Measurements from ENCODE around the gene FAM13B. TPM values are rescaled to one million over a fixed set of nuclear protein-coding genes. Genes with fewer than 3 reads are reported as not detected.
"Not testable (repeated sequence)": the region's sequence is repeated elsewhere in the genome, so short reads cannot be mapped to it uniquely, and the experiment has no call there.

FAM13B gene
- total RNA-seq, 1 experiment from 2014 or later = 10.4 TPM

DNA sequence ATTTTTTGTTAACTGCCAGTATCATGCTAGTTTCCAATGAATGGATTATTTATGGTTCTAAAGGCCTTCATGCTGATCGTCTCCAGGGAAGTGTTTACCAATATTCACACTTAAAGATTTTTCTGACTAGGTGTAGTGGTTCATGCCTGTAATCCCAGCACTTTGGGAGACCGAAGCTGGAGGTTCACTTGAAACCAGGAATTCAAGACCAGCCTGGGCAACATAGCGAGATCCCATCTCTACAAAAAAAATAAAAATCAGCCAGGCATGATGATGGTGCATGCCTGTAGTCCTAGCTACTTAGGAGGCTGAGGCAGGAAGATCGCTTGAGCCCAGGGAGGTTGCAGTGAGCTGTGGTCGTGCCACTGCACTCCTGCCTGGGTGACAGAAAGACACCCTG is 43.5 kb downstream of the FAM13B start:
- DNase-seq (ENCODE audit: low read depth) = no peak

DNA sequence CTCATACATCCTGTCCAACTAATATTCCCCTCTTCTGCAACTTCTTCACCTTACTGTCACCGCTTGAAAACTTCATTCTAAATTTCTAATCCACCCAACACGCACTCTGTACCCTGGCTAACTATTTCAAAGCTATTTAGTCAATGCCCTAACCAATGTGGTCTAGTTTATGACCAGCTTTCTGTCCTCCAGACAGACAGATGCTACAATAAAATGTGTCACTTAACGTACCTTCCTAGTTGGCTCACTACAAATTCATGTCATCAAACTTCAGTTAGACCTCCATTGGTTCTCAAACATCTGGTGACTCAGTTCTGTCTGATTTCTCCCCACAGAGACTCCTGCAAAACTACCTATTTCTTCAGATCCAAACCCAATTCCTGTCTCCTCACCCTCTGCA is 57.7 kb downstream of the FAM13B start:
- no peak for DNase-seq (ENCODE audit: low read depth)

DNA sequence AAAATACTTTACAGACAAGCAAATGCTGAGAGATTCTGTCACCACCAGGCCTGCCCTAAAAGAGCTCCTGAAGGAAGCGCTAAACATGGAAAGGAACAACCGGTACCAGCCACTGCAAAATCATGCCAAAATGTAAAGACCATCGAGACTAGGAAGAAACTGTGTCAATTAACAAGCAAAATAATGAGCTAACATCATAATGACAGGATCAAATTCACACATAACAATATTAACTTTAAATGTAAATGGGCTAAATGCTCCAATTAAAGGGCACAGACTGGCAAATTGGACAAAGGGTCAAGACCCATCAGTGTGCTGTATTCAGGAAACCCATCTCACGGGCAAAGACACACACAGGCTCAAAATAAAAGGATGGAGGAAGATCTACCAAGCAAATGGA is 62.5 kb downstream of the FAM13B start:
- DNase-seq (ENCODE audit: low read depth) = not testable (repeated sequence)

DNA sequence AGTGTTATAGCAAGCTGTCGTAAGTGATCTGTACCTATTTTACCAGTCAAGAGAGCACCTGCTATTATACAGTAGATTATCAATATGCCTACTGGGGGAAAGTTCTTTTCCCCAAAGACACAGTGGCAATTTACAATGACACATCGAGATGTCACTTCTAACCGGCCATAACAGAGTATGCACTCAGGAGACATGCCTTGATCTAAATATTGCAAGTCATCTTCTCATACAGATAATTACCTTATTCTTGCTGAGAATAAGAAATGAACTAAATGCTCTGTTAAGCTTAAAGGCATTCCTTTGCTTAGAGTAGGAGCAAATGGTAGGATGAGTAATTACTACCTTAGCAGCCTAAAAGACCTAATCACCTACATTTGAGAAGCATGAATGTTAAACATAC is 72.1 kb downstream of the FAM13B start:
- DNase-seq (ENCODE audit: low read depth) = no peak

DNA sequence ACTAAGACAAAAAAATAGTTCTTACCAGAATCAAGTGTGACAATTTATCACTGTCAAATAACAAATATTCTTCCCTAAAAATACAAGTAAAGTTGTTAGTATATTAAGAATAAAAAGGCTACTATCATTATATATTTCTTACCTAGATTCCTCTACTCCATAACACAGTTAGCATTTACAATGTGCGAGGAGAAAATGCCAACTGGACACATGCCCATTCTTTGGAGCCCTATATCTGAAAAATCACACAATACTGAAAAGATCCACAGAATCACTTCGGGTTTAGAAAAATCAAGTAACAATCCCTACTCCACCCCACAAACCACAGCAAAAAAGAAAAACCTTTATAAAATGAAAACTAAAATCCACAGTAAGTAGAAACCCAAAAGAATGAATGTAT is 72.7 kb downstream of the FAM13B start:
- no peak for DNase-seq (ENCODE audit: low read depth)

DNA sequence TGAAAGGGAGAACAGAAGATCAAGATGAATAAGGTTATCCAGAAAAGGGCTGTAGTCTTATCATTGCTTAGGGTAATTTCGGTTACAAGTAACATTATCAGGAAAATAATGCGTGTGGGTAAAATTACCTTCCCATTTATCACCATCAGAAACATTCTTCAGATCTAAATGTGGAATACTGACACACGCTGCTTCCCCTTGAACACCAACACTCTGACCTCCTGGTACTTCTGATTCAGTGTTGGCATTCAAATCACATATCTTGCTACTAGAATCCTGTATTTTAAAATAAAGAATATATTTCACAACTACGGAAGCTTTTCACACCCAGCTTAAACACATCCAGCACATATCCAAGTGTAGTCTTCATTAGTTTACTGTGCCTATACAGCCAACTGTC is 73.4 kb downstream of the FAM13B start:
- DNase-seq (ENCODE audit: low read depth) = no peak

DNA sequence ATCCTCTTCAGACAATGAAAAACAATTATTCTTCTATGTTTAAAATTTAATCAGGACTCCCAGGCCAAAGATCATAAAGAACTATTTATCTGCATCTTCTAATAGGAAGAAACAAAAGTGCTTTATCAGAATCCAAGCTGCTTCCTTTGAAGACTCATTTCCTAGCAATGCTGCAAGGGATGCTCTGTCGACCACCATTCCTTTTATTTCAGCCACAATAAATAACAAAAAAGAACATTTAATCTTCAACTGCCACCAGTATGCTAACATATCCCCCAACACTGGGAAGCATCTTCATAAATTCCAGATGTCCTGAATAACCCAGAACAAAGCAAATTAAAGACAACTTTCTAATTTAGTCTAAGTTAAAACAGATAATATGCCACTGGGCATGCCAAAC is 74.9 kb downstream of the FAM13B start:
- no peak for DNase-seq (ENCODE audit: low read depth)

DNA sequence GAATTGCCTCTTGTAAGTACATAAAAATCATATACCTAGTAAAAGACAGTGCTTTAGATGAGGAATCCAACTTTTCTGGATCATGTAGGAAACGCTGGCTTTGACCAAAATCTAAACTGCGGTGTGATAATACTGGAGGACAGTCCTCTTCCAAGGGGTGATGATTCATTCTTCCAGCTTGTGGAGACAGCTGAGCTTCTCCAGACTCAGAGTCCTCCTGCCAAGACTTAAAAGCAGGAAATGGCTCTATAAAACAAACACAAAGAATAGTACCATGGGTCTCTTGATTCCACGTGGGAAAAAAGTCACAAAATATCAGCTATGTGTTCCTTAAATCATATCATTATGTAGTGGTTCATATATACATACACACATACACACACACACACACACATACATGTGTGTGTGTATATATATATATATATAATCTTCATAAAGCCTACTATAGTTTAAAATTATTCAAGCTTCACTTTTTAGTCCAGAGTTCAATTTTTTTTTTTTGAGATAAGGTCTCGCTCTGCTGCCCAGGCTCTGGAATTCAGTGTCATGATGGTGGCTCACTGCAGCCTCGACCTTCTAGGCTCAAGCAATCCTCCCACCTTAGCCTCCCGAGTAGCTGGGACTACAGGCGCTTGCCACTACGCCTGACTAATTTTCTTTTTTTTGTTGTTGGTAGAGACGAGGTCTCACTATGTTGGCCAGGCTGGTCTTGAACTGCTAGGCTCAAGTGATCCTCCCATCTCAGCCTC is 78.6 kb downstream of the FAM13B start:
- DNase-seq (ENCODE audit: low read depth) = peak; percentile 91

DNA sequence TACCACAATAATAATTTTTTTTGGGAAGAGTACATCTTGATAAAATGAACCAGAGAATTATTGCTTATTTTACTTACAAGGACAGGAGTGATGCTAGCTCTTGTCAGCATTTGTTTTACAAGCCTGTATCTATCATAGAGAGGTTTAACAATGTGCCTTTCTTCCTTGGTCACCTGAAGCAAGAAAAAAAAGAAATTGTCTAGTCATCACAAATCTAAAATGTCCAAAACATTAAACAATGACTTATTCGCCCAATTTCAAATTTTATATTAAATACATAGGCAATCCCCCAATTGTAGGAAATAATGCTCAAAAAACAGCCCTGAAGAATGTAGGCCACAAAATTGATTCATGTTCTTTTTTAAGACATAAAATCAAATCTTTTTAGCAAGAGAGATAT is 87.1 kb downstream of the FAM13B start:
- no peak for DNase-seq (ENCODE audit: low read depth)

DNA sequence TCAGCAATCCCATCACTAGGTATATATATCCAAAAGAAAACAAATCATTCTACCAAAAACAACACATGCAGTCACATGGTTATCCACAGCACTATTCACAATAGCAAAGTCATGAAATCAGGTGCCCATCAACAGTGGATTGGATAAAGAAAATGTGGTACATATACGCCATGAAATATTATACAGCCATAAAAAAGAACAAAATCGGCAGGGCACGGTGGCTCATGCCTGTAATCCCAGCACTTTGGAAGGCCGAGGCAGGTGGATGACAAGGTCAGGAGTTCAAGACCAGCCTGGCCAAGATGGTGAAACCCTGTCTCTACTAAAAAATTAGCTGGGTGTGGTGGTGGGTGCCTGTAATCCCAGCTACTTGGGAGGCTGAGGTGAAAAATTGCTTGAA is 88.6 kb downstream of the FAM13B start:
- DNase-seq (ENCODE audit: low read depth) = not testable (repeated sequence)

DNA sequence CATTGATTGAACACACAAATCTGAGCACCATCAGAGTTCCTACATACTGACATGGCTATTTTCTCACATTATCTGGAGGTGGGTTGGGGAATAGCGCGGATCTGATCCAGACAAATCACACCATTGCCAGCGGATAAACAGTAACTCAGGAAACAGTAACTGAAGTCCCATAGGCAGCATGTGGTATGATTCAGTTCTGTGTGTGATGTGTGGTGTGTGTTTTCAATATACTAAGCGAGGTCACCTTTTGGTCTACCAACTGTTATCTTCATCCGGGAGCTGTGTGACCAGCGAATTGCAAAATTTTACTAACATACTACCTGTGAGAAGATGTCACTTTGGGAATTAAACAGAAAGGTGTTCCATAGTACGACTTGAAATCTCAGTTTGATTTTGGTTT is 93.5 kb downstream of the FAM13B start:
- no peak for DNase-seq (ENCODE audit: low read depth)

DNA sequence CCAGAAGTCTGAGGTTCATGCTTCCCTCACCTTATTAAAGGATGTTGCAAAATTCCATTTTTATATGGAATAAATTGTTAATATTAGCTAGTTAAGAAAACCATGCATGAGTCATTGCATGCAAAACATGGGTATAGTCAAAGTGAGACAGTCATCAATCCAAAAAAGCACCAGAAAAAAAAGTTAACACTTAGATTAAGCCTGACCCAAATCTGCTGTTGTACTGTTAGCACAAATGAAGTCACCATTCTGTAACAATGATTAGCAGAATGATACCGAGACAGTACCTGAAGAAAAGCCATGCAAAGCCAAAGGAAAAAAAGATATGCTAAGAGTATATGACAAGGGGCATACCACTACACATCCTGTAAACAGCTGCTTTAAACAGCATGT is 94.1 kb downstream of the FAM13B start:
- no peak for DNase-seq (ENCODE audit: low read depth)

DNA sequence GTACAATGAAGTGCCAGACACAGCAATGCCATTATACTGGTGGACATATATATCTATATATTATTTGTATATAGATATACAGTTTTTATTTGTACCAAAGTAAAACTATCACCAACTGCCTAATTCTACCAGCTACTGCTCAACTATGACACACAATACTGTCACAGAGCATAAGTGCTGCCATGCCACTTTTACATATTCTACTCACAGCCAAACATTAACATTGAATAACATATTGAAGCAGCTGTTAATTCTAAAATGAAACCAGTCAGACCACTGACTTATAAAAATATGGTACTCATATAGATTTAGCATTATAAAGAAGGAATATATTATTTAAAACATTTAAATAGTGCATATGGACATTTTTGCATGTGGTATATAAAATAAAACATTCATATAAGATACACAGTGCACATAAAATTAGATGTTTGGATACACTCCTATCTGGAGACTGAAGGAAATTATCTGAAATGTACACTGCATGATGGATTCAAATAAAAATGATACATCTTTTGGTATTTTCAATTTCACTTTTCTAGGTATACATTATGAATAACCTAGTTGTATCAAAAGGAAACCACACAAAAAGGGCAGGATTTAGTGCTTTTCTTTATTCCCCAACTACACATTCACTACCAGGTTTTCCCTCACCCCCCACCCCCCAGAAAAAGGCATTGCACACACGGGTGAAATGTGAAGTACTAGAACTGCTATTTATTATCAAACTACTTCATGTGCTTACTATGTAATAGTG is 94.7 kb downstream of the FAM13B start:
- no peak for DNase-seq (ENCODE audit: low read depth)

DNA sequence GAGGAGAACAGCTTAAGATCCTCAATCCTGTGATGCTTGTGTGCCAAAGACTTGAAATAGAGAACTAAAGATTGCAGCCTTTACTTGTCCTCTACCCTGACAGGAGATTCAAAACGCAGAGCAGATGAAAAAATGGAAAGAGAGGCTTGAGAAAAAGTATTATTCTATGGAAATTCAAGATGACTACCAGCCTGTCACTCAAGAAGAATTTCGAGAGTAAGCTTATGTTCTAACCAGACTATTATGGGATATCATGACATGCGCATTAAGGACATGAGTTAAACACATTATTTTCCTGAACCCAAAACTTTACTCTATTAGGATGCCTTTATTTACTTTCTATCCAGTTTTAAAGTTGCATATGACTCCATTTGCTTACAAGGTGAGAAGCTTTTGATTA is 97.2 kb downstream of the FAM13B start:
- DNase-seq (ENCODE audit: low read depth) = no peak

DNA sequence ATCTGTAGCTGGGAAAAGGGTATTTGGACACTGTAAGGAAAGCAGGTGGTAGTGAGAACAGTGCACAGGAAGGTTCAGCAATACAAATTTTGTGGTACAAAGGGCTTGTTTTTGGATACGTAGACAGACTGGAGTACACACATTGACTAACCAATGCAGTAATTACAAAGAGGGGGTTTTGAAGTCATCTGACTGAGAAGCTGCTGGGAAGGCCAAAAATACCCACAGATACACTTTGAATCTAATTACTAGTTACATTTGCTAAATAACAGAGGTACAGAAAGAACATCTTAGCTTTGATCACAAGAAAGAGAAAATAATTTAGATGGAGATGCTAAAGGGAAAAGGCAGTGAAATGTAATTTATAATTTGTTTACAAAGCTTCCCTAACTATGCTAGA is 97.7 kb downstream of the FAM13B start:
- DNase-seq (ENCODE audit: low read depth) = no peak

DNA sequence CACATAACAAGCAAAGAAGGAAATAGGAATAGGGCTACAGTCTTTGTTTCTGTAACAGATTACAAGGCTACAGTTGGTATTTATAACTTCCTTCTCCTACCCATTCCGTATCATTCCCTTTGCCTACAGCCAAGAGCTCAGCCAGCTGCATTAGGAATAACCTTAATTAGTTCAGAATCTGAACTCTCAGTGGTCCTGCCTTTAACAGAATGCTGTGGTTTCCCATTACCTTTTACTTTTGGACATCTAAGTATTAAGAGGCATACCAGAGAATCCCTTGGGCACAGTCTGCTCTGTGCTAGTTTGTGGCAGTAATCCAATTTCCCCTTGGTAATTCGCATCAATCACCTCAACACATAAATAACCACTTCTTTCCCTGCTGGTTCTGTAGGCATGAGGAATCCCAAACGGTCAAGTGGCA is 99.4 kb downstream of the FAM13B start:
- DNase-seq (ENCODE audit: low read depth) = no peak

DNA sequence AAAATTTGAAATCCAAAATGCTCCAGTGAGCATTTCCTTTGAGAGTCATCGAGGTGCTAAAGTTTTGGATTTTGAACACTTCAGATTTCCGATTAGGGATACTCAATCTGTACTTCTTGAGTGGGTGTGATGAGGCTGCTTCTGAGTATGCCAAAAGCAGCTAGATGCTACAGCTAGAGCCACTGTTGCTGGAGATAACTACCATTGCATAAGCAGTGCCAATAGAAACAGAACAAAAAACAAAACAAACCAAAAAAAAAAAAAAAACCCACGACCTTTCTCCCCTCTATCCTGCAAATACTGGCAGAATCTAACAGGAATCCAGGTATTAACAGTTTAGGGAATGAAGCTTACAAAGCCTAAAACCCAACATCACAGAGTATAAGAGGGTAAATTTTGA is 100.1 kb downstream of the FAM13B start:
- no peak for DNase-seq (ENCODE audit: low read depth)

DNA sequence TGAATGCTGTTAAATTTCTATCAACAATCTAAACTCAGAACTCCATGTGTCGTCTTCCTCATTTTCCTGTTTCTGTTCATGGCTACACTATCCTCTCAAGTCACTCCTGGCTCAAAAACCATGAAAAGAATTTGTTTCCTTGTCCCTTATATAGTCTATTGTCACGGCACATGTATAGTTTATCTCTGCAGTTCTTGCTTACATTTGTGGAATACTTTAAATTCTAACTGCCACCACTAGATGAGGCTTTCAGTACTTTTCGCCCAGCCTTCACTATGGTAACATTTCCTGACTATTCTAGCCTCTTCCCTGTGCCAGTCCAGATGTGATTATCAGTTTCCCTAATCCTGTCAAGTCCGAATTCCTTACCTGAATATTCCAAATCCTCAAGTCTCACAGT is 109.0 kb downstream of the FAM13B start:
- DNase-seq (ENCODE audit: low read depth) = no peak

DNA sequence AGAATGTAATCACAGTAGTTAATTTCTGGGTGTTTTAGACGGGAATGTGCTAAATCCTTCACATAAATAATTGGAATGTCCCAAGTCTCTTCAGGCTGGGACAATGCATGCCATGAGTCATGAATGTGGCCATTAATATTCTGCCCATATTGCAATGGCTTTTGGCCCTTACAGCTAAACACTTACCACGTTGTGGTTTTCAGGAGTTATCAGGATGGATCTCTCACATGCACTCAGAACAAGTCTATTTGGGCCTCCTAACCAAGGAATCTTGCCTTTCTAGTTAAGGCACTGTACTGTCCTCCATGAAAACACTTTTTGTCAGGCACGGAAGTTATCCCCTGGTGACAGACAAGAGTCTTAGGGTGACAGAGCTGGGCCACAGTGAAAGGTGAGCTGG is 110.9 kb downstream of the FAM13B start:
- DNase-seq (ENCODE audit: low read depth) = peak; percentile 4

DNA sequence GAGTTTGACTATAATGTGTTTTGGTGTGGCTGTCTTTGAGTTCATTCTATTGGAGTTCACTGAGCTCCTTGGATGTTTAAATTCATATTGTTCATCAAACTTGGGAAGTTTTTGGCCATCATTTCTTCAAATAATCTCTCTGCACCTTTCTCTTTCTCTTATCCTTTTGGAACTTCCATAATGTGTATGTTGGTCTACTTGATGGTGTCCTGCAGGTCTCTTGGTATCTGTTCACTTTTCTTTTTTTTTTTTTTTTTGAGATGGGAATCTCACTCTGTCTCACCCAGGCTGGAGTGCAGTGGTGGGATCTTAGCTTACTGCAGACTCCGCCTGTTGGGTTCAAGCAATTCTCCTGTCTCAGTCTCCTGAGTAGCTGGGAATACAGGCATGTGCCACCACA is 116.0 kb downstream of the FAM13B start:
- no peak for DNase-seq (ENCODE audit: low read depth)

DNA sequence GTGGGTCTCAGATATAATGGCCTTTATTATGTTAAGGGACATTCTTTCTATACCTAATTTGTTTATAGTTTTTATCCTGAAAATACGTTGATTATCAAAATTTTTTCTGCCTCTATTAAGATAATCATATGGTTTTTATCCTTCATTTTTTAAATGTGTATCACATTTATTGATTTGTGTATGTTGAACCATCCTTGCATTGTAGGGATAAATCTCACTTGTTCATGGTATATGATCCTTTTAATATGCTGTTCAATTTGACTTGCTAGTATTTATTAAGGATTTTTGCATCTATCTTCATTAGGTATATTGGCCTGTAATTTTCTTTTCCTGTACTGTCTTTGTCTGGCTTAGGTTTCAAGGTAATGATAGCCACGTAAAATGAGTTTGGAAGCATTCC is 118.1 kb downstream of the FAM13B start:
- DNase-seq (ENCODE audit: low read depth) = no peak

DNA sequence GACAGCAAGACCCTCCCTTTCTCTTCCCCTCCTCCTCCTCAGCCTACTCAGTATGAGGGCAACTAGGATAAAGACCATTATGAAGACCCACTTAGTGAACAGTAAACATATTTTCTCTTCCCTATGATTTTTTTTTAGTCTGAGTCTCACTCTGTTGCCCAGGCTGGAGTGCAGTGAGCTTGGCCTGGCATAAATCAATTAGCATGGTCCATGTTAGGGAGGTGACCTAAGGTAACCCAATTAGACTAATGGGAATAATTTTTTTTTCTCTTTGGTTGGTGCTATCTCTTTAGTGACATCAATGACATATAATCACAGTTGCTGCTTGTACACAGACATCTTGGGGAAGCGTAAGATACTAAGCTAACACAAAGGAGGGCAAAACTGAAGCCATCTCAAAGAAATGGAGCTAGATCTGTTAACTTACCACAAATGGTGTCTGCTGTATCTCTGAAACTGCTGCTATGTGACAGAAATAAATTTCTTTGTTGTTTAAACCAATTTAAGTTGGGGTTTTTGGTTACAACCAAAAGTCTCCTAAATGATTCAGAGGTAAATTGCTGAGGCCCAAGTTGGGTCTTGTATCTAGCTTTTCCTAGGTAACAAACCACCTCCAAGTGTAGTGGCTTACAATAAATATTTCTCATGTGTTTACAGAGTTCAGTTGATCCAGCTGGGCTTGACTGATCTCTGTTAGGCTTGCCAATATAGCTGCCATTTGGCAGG is 130.3 kb downstream of the FAM13B start:
- DNase-seq (ENCODE audit: low read depth) = no peak

Data from HT1080 (cell line).